Measurements from ENCODE around the gene PIM3. TPM values are rescaled to one million over a fixed set of nuclear protein-coding genes. Genes with fewer than 3 reads are reported as not detected.
"Not testable (repeated sequence)": the region's sequence is repeated elsewhere in the genome, so short reads cannot be mapped to it uniquely, and the experiment has no call there.

Gene PIM3
- total RNA-seq, 1 donor from 2014 or later = 11.6 TPM

- no peak for DNase-seq (ENCODE audit: low spot score)
Observed at GRCh38 chr22:49983148-49984042, 22.8 kb downstream of the PIM3 start.

GRCh38 chr22:49986325-49986724 is 25.8 kb downstream of the PIM3 start:
- DNase-seq (ENCODE audit: low spot score) = no peak

DNA sequence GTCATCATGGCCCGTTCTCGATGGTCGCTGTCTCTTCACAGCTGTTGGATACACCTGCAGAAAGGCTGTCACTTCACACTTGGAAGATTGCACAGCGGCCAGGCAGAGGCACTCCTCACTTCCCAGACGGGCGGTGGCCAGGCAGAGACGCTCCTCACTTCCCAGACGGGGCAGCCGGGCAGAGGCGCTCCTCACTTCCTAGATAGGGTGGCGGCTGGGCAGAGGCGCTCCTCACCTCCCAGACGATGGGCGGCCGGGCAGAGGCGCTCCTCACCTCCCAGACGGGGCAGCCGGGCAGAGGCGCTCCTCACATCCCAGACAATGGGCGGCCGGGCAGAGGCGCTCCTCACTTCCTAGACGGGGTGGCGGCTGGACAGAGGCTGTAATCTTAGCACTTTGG is 29.3 kb downstream of the PIM3 start:
- DNase-seq (ENCODE audit: low spot score) = not testable (repeated sequence)

DNA sequence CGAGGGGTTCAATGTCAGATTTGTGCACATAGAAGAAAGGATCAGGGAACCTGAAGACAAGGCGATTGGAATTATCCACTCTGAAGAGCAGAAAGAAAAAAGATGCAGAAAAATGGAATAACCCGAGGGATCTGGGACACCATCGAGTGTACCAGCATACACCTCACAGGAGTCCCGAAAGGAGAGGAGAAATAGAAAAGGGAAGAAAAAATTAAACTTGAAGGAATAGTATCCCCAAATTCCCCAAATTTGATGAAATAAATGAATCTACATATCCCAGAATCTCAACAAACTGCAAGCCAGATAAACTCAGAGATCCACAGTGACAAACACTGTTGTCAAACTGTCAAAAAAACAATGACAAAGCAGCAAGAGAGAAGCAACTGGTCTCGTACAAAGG is 30.6 kb downstream of the PIM3 start:
- DNase-seq (ENCODE audit: low spot score) = no peak

DNA sequence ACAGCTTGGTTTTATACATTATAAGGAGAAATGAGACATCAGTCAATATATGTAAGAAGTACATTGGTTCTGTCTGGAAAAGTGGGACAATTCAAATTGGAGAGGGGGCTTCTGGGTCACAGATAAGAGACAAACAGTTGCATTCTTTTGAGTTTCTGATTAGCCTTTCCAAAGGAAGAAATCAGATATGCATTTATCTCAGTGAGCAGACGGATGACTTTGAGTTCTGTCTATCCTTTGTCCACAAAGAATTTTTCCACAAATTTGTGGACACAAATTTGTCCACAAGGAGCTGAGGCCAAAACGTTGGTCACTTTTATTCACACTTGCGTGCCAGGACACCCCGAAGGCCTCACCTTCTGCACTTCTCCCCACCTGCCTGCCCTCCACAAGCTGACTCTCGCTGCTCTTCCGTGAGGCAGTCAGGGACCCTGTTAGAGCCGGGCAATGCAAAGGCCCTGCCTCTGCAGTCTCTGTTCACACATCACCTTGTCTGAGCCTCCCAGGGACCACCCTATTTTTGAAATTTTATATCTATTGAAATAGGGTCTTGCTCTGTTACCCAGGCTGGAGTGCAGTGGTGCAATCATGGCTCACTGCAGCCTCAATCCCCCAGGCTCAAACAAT is 31.4 kb downstream of the PIM3 start:
- no peak for DNase-seq (ENCODE audit: low spot score)

DNA sequence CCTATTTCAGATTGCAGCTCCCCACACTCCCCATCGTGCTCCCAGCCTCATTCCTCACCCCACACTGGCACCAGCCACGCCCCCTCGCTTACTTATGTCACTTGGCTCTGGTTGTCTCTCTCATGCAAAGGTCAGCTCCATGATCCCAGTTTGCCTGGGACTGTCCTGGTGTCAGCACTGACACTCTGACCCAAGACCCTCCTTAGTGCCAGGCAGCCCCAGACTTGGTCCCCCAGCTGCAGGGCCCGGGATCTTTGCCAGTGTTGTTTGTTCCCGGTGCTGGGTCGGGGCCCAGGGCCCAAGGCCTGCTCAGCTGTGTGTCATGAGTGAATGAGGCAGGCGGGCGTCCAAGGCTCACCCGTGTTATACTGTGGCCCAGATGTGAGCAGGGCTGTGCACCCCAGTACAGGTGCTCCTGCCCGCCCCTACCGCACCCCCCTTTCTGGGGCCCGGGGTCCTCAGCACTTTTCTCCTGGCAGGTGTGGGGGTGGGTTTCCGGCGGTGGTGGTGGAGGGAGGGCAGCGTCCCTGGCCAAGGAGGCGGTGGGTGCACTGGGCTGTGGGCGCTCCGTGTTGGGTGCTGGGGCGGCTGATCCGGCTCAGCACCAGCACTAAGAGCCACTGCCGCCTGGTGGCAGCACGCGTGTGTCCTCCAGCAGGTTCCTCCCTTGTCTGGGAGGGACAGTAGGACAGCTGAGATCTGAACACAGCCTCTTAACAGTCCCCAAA is 32.5 kb downstream of the PIM3 start:
- DNase-seq (ENCODE audit: low spot score) = peak; percentile 37

- DNase-seq (ENCODE audit: low spot score) = no peak
Observed at GRCh38 chr22:49993649-49994360, 33.2 kb downstream of the PIM3 start.

DNA sequence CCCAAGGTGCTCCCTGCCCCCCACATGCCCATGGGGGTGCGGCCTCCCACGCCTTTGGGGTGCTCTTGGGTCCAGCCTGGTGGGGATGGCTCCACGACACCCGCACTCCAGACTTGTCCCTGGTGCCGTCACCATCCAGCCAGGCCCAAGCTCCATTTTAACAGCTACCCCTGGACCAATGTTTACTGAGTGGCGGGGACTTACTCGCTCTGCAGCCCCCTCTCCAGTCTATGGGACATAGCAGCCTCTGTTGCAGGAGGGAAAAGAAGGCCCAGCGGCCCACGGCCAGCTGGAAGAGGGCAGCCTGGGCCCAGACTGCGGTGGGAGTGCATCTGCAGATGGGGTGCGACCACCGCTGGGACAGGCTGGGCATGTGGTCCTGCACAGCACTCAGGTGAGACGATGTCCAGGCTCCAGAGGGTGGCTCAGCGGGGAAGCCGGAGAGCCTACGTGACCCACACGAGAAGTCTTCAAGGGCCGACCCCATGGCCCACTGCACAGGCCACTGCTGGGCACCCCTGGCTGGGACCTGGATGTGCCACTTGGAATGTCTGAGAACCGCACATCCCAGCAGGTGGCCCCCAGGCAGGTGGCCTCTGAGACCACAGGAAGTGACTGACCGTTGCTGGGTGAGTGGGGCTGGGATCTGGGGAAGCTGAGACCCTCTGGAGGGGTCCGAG is 33.9 kb downstream of the PIM3 start:
- no peak for DNase-seq (ENCODE audit: low spot score)

DNA sequence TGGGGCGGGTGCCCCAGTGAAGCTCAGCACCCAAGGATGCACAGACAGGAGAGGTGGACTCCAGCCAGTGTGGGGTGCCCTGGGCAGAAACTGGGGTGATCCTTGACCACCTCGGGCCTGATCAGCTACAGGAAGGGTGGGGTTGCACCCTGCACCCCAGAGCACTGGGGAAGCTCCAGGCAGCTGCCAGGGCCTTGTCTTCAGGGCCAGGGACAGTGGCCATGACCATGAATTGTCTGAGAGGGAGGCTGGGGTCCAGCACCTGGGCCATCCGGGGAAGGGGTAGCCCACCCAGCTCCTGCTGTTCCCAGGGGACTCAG is 34.4 kb downstream of the PIM3 start:
- no peak for DNase-seq (ENCODE audit: low spot score)

DNA sequence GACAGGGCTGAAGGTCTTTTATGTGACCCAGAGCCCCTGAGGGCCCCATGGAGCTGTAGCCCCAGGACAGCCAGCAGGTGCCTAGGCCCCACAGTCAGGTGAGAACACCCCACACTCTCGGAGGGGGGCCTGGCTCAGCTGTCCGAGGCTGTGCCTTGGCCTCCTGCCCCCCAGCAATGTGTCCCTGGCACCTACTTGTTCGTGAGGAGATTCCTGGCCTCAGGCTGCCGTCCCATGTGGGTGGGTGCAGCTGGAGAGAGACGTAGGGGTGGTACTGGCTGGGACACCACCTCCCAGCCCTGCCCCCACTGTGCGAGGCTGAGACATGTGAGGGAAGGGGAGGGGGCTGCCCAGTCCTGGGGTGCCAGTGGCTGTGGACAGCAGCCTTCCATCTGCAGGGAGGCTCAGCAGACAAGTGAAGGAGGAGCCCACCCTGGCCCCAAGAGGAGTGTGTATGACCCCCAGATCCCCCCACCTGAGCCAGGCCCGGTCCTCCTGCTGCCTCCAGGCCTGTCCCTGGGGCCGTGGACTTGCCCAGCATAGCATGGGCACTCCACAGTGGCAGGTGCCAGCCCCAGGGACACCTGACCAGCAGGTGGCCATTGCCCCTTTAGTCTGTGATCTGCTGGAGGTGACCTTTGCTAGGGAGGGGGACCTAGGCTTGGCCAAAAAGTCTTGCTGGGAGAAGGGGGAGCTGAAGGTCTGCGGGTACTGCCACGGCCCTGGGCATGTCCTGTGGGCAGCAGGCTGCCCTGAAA is 35.0 kb downstream of the PIM3 start:
- DNase-seq (ENCODE audit: low spot score) = no peak

DNA sequence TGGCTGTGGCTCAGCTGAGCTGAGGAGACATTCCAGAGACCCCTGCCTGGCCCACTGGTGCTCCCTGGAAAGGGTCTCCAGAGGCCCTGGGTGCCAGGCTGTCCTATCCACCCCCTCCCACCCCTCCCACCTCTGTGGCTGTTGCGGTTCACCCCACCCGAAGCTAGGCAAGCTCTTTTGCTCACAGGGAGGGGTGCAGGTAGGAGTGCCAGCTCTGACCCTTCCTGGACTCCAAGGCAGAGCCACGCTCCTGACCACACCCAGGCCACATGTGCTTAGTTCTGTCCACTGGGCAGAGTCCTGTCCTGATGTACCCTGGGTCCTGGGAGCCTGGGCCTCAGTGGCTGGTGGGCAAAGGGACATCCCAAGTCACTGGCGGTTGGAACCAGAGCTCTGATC is 35.5 kb downstream of the PIM3 start:
- no peak for DNase-seq (ENCODE audit: low spot score)

DNA sequence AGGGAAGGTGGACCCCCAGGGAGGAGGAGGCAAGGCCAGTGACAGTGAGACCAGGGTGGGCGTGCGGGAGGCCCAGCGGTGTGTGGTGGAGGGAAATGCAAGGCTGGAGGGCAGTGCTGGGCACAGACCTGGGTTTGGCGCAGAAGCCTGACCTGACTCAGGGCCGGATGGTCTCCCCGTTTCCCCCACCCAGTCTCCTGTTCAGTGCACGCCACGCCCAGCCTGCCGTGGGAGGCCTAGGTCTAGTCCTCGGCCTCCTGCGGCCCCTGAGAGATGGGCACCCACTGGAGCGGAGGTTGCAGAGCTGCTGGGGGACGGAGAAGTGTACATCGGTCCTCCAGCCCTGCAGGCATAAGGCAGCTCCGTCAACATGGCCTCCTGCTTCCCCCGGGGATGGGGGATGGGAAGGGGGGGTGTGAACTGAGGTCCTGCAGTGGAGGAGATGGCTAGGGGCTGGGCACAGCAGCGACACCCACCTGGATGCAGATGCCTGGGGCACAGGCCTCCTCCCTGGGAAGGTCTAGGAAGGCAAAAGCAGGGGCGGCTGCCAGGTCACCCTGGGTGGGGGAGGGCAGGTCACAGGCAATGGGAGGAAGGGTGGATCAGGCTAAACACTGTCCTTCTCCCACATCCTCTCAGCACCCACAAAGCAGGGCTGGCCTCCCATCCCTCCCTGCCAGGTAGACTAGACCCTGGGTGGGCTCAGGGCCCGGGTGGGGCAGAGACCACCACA is 36.1 kb downstream of the PIM3 start:
- DNase-seq (ENCODE audit: low spot score) = no peak

- DNase-seq (ENCODE audit: low spot score) = no peak
Observed at GRCh38 chr22:49997251-49997599, 36.7 kb downstream of the PIM3 start.

DNA sequence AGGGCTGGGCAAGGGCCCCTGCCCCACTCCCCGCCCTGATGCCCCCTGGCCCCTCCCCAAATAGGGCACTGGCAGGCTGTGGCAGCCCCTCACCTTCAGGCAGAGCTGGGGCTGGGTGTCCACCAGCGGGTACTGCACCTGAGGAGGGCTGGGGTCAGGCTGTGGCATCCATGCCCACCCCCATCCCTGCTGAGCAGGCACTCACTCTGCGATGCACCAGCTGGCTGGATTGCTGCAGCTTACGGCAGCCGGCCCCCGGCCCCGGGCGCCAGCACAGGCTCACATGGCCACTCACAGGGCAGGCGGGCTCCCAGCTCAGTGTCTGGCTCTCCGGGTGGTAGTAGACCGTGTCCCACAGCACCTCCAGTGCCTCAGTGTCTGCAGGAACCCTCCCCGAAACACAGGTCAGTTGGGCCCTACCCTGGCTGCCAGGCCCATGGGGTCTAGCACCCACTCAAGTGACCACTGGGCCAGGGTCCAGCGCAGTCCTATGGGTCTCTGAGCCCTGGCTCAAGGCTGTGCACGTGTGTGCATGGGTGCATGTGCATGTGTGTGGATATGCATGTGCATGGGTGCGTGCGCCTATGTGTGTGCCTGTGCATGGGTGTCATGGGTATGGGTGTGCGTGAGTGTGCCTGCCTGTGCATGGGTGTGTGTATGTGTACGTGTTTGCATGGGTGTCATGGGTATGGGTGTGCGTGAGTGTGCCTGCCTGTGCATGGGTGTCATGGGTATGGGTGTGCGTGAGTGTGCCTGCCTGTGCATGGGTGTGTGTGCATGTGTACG is 37.6 kb downstream of the PIM3 start:
- no peak for DNase-seq (ENCODE audit: low spot score)

DNA sequence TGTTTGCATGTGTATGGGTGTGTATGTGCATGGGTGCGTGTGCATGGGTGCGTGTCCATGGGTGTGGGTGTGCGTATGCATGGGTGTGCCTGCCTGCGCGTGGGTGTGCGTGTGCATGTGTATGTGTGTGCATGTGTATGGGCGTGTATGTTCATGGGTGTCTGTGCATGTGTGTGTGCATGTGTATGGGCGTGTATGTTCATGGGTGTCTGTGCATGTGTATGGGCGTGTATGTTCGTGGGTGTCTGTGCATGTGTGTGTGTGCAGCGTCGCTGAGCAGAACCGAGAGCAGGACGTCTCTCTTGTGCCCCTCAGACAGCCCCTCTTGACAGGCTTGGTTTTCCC is 38.1 kb downstream of the PIM3 start:
- DNase-seq (ENCODE audit: low spot score) = no peak

GRCh38 chr22:49999063-49999945 is 38.7 kb downstream of the PIM3 start:
- DNase-seq (ENCODE audit: low spot score) = no peak

DNA sequence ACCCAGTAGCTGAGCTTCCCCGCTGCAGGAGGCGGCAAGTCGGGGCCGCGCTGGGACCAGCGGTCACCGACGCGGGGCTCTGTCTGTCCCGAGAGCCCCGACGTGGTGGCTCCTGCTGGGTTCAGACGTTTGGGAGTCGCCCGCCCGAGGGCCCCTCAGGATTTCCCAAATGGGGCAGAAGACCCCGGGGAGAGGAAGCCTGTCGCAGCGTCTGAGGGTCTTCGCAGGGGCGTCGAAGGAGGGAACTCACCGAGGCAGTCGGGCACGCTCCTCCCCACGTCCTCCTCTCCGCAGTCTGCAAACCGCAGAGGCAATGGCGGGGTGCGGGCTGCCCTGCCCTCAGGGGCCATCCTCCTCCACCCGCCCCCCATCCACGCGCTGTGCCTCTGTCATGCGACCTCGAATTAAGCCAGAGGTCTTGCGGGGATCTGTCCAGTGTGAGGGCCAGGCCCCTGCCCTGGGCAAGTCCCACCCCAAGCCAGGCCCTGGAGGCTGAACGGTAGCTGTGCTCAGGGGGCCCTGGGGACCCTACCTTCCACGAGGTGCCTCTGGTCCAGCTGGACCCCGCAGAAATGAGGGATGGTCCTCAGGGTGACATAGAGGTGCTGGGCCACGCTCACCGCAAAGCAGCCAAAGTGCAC is 39.5 kb downstream of the PIM3 start:
- DNase-seq (ENCODE audit: low spot score) = no peak
